ENCODE results near the gene MS4A13. TPM values are rescaled to one million over a fixed set of nuclear protein-coding genes. Genes with fewer than 3 reads are reported as not detected.
"Not testable (repeated sequence)": the region's sequence is repeated elsewhere in the genome, so short reads cannot be mapped to it uniquely, and the experiment has no call there.

The MS4A13 gene
- total RNA-seq, 2 experiments from 2014 or later = not detected

DNA sequence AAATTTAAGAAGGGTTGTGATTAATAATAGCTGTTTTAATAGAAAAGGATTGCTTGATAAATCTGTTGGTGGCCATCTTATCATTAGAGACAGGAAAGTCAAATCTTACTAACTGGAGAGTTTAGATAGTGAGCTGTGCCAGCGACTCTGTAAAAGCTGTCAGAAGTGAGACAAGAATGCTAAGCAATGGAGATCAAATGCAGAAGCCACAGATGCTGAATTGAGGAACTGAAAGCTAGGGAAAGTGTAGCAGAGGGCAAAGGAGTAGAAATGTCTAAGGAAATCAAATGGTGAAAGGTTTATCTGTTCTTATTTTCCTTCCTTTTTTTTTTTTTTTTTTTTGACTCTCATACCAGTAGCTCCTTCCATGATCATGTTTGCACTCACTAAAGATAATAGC is 13.7 kb downstream of the MS4A13 start:
- ChIA-PET POLR2A (no interaction called here), CTCF (no interaction called here)

DNA sequence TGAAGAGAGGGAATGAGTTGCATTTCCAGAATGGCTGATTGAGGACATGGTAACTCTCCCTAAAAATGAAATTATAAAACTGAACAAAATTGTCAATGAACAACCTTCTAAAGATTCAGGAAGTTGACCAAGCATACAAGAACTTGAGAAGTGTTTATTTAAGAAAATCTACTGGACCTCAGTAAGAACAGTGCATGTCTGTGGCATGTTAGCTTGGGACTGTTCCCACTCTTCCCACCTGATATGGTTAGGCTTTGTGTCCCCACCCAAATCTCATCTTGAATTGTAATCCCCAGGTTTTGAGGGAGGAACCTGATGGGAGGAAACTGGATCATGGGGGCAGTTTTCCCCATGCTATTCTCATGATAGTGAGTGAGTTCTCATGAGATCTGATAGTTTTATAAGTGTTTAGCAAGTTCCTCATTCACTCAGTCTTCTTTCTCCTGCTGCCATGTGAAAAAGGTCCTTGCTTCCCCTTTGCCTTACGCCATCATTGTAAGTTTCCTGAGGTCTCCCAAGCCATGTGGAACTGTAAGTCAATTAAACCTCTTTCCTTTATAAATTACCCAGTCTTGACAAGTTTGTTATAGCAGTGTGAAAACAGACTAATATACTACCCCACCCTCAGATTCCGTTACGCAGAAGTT is 15.4 kb downstream of the MS4A13 start:
- CTCF ChIA-PET = no interaction called here
- POLR2A ChIA-PET = no interaction called here

DNA sequence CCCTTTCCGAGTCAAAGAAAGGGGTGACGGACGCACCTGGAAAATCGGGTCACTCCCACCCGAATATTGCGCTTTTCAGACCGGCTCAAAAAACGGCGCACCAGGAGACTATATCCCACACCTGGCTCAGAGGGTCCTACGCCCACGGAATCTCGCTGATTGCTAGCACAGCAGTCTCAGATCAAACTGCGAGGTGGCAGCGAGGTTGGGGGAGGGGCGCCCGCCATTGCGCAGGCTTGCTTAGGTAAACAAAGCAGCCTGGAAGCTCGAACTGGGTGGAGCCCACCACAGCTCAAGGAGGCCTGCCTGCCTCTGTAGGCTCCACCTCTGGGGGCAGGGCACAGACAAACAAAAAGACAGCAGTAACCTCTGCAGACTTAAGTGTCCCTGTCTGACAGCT is 17.2 kb downstream of the MS4A13 start:
- CTCF ChIA-PET, POLR2A ChIA-PET: not testable (repeated sequence)

DNA sequence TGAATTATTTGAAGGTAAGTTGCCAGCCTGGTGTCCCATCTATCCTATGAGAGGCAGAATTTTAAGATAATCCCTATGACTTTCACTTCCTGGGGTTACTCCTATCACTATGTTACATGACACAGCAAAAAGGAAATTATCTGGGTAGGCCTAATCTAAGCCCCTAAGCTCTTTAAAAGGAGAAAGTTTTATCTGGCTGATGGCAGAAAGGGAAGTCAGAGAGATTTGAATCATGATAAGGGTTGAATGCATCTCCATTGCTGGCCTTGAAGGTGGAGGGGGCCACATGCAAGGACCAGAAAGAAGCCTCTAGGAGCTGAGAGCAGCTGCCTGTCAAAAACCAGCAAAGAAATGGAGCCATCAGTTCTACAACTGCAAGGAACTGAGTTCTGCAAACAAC is 23.4 kb downstream of the MS4A13 start:
- CTCF ChIA-PET = interaction anchor here (0.7 kb wide), 1 partner anchor 32 kb away, joined by 3 read pairs; no protein-coding TSS in a partner anchor
- POLR2A ChIA-PET = not testable (repeated sequence)

DNA sequence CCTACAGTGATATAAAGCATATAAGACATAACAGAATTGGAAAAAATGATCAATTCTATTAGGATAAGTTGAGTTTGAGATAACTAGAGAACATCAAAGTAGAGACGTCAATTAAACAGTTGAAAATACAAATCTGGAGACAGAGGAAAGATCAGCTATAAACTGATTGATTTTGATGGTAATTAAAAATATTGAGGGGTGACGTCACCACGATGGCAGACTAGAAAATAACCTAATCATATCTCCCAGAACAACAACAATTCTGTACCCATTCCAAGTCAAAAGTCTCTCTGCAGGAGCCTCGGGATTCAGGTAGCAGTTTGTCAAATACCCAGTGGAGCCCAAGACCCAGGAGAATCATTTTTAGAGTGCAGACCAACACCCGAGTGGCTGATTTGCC is 28.9 kb downstream of the MS4A13 start:
- POLR2A ChIA-PET = no interaction called here
- CTCF ChIA-PET = no interaction called here

DNA sequence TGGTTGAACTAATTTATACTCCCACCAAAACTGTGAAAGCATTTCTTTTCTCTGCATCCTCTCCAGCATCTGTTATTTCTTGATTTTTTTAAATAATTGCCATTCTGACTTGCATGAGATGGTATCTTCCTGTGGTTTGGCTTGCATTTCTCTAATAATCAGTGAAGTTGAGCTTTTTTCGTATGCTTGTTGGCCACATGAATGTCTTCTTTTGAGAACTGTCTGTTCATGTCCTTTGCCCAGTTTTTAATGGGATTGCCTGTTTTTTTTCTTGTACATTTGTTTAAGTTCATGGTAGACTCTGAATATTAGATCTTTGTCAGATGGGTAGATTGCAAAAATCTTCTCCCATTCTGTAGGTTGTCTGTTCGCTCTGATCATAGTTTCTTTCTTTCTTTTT is 46.1 kb downstream of the MS4A13 start:
- CTCF ChIA-PET = no interaction called here
- POLR2A ChIA-PET = no interaction called here

DNA sequence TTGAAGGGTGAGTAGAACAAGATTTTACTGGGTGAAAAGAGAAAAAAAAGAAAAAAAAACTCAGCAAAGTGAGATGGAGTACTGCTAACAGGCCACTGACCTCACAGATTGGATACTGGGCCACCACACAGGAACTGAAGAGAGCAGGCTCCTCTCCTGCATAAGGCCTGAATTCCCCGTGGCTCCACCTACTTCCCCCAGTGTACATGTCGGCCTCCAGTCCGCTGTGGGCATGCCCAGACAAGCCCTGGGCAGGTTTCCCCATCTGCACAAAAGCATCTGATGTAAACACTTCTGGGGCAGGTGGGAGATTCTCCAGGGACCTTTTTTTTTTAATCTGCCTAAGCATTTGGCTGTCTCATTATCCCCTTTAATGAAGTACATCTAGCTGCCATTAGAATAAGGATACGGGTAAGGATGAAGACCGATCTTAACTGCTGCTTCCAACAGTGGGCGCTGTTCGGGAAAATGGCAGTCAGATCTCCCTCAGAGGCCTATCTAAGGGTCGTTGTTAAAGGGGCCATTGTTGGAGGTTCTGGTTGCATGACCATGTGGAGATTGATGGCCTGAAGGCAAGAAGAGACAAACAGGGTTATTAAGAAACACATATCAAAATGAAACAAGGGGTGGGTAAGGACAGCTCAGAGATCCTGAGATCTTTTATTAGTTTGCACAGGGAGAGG is 48.5 kb downstream of the MS4A13 start:
- ChIA-PET CTCF (no interaction called here), POLR2A (no interaction called here)

DNA sequence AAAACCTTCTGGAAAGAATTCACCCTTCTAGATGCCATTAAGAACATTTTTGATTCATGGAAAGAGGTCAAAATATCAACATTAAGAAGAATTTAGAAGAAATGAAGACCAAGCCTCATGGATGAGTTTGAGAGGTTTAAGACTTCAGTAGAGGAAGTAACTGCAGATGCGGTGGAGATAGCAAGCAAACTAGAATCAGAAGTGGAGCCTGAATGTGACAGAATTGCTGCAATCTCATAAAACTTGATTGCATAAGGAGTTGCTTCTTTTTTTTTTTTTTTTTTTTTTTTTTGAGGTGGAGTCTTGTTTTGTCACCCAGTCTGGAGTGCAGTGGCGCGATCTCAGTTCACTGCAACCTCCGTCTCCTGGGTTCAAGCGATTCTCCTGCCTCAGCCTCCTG is 51.6 kb downstream of the MS4A13 start:
- CTCF ChIA-PET = no interaction called here
- POLR2A ChIA-PET = no interaction called here

DNA sequence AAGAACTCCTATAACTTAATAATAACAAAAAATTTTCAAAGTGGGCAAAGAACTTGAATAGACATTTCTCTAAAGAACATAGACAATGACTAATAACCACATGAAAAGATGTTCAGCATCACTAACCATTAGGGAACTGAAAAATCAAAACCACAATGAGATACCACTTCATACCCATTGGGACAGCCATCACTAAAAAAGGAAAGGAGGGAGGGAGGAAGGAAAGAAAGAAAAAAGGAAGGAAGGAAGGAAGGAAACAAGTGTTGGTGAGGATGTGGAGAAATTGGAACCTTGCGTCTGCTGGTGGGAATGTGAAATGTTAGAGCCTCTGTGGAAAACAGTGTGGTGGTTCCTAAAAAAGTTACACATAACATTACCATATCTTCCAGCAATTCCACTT is 55.8 kb downstream of the MS4A13 start:
- CTCF ChIA-PET = no interaction called here
- POLR2A ChIA-PET = no interaction called here

DNA sequence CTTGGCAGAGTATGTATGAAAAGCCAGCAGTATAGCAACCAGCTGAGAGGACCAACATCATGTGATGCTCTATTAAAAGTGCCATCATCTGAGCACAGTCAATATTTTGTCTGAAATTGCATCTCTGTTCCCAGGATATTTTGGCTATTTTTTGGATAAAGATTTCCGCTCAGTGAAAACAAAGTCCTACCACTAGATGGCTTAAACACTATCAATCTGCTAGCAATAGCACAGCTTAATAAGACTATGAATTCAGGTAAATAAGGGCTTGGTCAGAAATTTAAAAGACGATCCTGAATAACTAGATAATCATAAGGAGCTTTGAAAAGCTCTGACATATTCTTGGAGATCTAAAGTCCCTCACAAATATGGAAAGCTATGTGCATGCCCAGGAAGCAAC is 74.4 kb downstream of the MS4A13 start:
- ChIA-PET POLR2A (no interaction called here), CTCF (no interaction called here)

Other genes with a start within 250 kb of the MS4A13 start
- gene MS4A4A, start 234.7 kb upstream of the MS4A13 start, total RNA-seq = not detected
- gene MS4A6E, start 188.1 kb upstream of the MS4A13 start, total RNA-seq = not detected
- not detected for gene MS4A7, start 136.9 kb upstream of the MS4A13 start, total RNA-seq
- gene MS4A14, start 118.9 kb upstream of the MS4A13 start, total RNA-seq = not detected
- not detected for gene MS4A5, start 85.8 kb upstream of the MS4A13 start, total RNA-seq
- under 1 TPM in 1 of 2 experiments, not detected in 1; 0.06 TPM for gene MS4A1, start 59.5 kb upstream of the MS4A13 start, total RNA-seq
- not detected for gene MS4A12, start 22.6 kb upstream of the MS4A13 start, total RNA-seq
- not detected for gene MS4A8, start 184.2 kb downstream of the MS4A13 start, total RNA-seq
- gene MS4A18, start 209.3 kb downstream of the MS4A13 start, total RNA-seq = not detected
- not detected for gene MS4A15, start 241.5 kb downstream of the MS4A13 start, total RNA-seq